ENCODE measurements around the gene CHIT1. TPM values are rescaled to one million over a fixed set of nuclear protein-coding genes. Genes with fewer than 3 reads are reported as not detected.

The CHIT1 gene
- total and polyA plus RNA-seq, 10 donors: 2.0 to 165 (median 6.7) TPM

DNA sequence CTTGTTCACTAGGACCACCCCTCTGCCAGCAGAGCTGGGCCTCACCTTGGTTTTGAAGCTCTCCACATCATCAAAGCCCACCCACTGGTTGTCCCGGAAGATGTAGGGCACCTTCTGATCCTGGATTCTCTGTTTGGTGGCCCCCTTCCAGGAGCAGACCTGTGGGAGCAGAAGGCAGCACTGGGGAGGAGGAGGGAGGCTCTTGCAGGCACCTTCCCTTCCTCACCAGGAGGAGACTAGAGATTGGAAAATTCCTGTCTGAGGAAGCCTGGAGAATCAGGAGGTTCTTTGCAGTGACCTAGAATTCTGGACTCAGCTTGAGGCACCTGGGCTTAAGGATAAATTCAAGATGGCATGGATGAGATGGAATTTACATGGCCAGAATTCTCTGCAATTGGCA lies 10.3 kb downstream of the CHIT1 start:
- TF ChIP-seq POLR2A (IDR thresholded peaks at IDR 0.05) (no peak), POLR2AphosphoS5 (IDR thresholded peaks at IDR 0.05) (no peak)
- TF ChIP-seq, protein P1, sequence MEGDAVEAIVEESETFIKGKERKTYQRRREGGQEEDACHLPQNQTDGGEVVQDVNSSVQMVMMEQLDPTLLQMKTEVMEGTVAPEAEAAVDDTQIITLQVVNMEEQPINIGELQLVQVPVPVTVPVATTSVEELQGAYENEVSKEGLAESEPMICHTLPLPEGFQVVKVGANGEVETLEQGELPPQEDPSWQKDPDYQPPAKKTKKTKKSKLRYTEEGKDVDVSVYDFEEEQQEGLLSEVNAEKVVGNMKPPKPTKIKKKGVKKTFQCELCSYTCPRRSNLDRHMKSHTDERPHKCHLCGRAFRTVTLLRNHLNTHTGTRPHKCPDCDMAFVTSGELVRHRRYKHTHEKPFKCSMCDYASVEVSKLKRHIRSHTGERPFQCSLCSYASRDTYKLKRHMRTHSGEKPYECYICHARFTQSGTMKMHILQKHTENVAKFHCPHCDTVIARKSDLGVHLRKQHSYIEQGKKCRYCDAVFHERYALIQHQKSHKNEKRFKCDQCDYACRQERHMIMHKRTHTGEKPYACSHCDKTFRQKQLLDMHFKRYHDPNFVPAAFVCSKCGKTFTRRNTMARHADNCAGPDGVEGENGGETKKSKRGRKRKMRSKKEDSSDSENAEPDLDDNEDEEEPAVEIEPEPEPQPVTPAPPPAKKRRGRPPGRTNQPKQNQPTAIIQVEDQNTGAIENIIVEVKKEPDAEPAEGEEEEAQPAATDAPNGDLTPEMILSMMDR (IDR thresholded peaks at IDR 0.05 in 8 of 11, conservative IDR thresholded peaks at IDR 0.05 in 3 of 11): no peak
- H3K4me3 ChIP-seq: no peak overlapping the region
- H3K27ac ChIP-seq: no peak overlapping the region
- intact Hi-C loops (cut with DNase I; ENCODE audit: low total_unique reads): loop anchor here (5.0 kb wide), 1 partner anchor 102 kb away; no protein-coding TSS in a partner anchor
- DNase-seq: no peak
- no peaks in the 10 kb centered on the region for H3K9me3 ChIP-seq
- 72 to 100% (median 80%) methylated on average over 1 of the region's 1 CpG for WGBS, 5 donors
- H3K4me1 ChIP-seq: peaks cover 0 to 36% (median 15%) of the 10 kb centered on the region in 6 donors
- H3K36me3 ChIP-seq: peaks cover 0 to 8% (median 0%) of the 10 kb centered on the region in 6 donors
- H3K27me3 ChIP-seq (replicated peaks in 1 of 7): peaks cover 0 to 30% (median 5%) of the 10 kb centered on the region in 7 donors

DNA sequence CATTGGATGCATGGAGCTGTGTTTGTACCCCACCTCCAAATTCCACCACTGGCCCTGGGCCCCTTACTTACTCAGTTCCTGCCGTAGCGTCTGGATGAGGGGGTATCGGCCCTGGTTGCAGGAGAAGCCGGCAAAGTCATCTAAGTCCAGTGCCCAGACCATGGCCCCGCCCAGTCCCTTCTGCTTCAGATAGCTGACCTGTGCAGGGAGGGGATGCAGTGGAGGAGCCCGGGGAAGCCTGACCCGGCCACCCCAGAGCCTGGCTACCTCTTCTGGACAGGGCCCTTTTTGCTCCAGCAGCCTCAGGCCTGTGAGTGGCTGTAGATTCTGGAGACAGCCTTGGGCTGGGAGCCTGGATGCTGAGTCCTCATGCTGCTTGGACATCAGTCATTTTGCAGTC lies 11.8 kb downstream of the CHIT1 start:
- peaks cover 0 to 22% (median 5%) of the 10 kb centered on the region in 7 donors for H3K27me3 ChIP-seq (replicated peaks in 1 of 7)
- no peaks in the 10 kb centered on the region for H3K36me3 ChIP-seq
- H3K27ac ChIP-seq: peak overlapping the region in 1 of 8 donors; percentile 28
- intact Hi-C loops (cut with DNase I; ENCODE audit: low total_unique reads): loop anchor here (2.0 to 5.0 kb wide), 2 partner anchors 100 to 177 kb away; no protein-coding TSS in a partner anchor
- no peaks in the 10 kb centered on the region for H3K9me3 ChIP-seq
- no peak for DNase-seq
- H3K4me3 ChIP-seq: no peak overlapping the region
- TF ChIP-seq POLR2AphosphoS5 (IDR thresholded peaks at IDR 0.05) (no peak), POLR2A (IDR thresholded peaks at IDR 0.05) (no peak)
- TF ChIP-seq, protein P1 (IDR thresholded peaks at IDR 0.05 in 8 of 11, conservative IDR thresholded peaks at IDR 0.05 in 3 of 11): no peak
- 27 to 68% (median 52%) methylated on average over 7 of the region's 7 CpGs for WGBS, 5 donors
- peaks cover 0 to 36% (median 15%) of the 10 kb centered on the region in 6 donors for H3K4me1 ChIP-seq

DNA sequence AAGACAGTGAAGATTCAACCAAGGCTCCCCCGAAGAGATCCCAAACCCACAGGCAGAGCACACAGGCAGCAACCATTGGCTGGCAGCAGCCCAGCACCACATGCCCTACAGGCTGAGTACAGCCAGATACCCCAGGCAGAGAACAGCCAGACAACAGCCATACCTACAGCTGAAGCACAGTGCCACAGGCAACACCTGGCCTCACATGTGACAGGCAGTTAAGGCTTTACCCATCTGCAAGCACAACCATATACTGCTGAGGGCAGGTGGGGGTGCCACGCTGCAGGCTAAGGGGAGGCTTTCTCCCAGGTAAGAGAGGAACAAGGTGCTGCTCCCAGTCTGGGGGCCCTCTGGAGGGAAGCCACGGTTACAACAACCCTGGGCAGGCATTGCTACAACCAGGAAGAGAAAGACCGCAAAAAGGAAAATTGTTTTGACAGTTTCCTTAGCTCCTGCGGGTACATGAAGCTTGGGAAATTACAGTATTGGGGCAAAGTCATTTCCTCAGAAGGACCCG lies 12.3 kb downstream of the CHIT1 start:
- Histone ChIP-seq H3K36me3 (no peaks in the 10 kb centered on the region), H3K4me3 (no peak overlapping the region), H3K27ac (no peak overlapping the region), H3K4me1 (peaks cover 0 to 36% (median 15%) of the 10 kb centered on the region in 6 donors), H3K27me3 (replicated peaks in 1 of 7) (peaks cover 0 to 22% (median 5%) of the 10 kb centered on the region in 7 donors), H3K9me3 (no peaks in the 10 kb centered on the region)
- intact Hi-C loops (cut with DNase I; ENCODE audit: low total_unique reads): loop anchor here (2.0 to 5.0 kb wide), 2 partner anchors 100 to 176 kb away; no protein-coding TSS in a partner anchor
- TF ChIP-seq, protein P1 (IDR thresholded peaks at IDR 0.05 in 8 of 11, conservative IDR thresholded peaks at IDR 0.05 in 3 of 11): peak in 1 of 11 experiments; percentile 6
- TF ChIP-seq POLR2AphosphoS5 (IDR thresholded peaks at IDR 0.05): no peak
- WGBS, 5 donors: 22 to 42% (median 36%) methylated on average over 6 of the region's 6 CpGs
- no peak for DNase-seq

DNA sequence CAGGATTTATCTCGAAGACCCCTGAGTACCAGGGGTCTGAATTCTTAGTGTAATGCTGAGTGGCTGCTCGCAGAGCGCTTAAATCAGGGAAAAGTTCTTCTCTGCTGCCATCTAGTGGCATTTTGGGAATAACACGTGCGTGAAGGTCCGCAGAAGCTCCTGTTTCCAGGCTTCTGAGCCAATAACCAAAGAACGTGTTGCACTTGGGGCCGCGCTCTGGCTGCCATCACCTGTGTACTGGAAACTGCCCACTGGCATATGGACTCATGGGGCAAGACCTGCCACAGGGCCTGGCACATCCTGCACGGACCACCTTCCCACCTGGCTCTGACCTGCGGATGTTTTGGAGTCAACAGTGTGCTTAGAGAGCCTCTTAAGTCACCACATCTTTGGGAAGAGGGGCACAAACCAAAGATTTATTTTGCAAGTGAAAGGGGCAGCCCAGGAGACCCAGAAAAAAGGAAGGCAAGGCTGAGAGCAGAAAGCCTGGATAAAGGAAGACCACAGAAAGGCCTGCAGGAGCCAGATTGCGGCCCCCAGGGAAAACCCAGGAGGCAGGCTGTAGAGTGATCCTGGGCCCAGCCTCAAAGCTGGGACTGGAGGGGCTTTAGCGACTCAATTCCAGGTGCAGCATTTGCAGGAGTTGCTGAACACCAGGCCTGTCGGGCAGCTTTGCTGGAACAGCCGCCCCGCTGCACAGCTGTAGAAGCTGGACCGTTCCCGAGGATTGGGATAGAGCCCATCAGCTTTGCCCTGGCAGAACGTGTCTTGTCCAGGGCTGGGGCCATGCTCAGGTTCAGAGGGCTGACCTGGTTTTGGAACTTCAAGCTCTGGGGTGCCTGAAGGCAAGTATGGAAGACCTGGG lies 13.0 kb downstream of the CHIT1 start:
- Histone ChIP-seq H3K4me1 (peaks cover 0 to 36% (median 15%) of the 10 kb centered on the region in 6 donors), H3K27me3 (replicated peaks in 1 of 7) (peaks cover 0 to 22% (median 5%) of the 10 kb centered on the region in 7 donors), H3K9me3 (no peaks in the 10 kb centered on the region), H3K27ac (no peak overlapping the region), H3K36me3 (no peaks in the 10 kb centered on the region), H3K4me3 (no peak overlapping the region)
- no peak for DNase-seq
- intact Hi-C loops (cut with DNase I; ENCODE audit: low total_unique reads): loop anchor here (2.0 to 5.0 kb wide), 2 partner anchors 99 to 176 kb away; no protein-coding TSS in a partner anchor
- TF ChIP-seq, protein P1 (IDR thresholded peaks at IDR 0.05 in 8 of 11, conservative IDR thresholded peaks at IDR 0.05 in 3 of 11): peak; percentile 49 to 93 (median 81)
- no peak for TF ChIP-seq POLR2AphosphoS5 (IDR thresholded peaks at IDR 0.05)
- WGBS, 5 donors: 33 to 36% (median 35%) methylated on average over 18 to 19 of the region's 19 CpGs
